Adrenal gland (tissue), 5 donors: ENCODE measurements around the gene SRGAP2B.
"Not testable (repeated sequence)": the region's sequence is repeated elsewhere in the genome, so short reads cannot be mapped to it uniquely, and the experiment has no call there.

ENCODE experiments used
- POLR2A ChIP-seq, 2 donors: fragments of 450-650 bp; IDR thresholded peaks; one replicate each; pipeline ENCODE4 v1.6.1; 2017; ENCODE audit warnings: antibody characterized with exemption in 2 of 2, mild to moderate bottlenecking in 2 of 2, moderate library complexity in 1 of 2
- TF ChIP-seq, protein P1 (sequence below), 6 experiments: fragments of 450-650 bp in 4 of 6; fragments of 200-600 bp in 2 of 6; sonication (generic) in 1 of 6; IDR thresholded peaks; 1 replicate in 5 of 6; 2 replicates in 1 of 6; pipeline versions ENCODE4 v1.5.1 to v1.8.0; 2016 to 2021; ENCODE audit warnings: antibody characterized with exemption in 6 of 6, mild to moderate bottlenecking in 2 of 6, moderate library complexity in 1 of 6
- donor health status: DM: no; HTN: no; CAD: no.

- TF ChIP-seq, protein P1, sequence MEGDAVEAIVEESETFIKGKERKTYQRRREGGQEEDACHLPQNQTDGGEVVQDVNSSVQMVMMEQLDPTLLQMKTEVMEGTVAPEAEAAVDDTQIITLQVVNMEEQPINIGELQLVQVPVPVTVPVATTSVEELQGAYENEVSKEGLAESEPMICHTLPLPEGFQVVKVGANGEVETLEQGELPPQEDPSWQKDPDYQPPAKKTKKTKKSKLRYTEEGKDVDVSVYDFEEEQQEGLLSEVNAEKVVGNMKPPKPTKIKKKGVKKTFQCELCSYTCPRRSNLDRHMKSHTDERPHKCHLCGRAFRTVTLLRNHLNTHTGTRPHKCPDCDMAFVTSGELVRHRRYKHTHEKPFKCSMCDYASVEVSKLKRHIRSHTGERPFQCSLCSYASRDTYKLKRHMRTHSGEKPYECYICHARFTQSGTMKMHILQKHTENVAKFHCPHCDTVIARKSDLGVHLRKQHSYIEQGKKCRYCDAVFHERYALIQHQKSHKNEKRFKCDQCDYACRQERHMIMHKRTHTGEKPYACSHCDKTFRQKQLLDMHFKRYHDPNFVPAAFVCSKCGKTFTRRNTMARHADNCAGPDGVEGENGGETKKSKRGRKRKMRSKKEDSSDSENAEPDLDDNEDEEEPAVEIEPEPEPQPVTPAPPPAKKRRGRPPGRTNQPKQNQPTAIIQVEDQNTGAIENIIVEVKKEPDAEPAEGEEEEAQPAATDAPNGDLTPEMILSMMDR (IDR thresholded peaks at IDR 0.05), result not testable (repeated sequence)
- TF ChIP-seq POLR2A (IDR thresholded peaks at IDR 0.05), result not testable (repeated sequence)
Observed at GRCh38 chr1:144918027-144918603, 177.0 kb downstream of the SRGAP2B start.
